ENCODE results near the gene DNAH3. TPM values are rescaled to one million over a fixed set of nuclear protein-coding genes. Genes with fewer than 3 reads are reported as not detected.

DNAH3 gene
- total RNA-seq, 4 donors from 2014 or later: 0.13 to 0.15 TPM; not detected in 2

DNA sequence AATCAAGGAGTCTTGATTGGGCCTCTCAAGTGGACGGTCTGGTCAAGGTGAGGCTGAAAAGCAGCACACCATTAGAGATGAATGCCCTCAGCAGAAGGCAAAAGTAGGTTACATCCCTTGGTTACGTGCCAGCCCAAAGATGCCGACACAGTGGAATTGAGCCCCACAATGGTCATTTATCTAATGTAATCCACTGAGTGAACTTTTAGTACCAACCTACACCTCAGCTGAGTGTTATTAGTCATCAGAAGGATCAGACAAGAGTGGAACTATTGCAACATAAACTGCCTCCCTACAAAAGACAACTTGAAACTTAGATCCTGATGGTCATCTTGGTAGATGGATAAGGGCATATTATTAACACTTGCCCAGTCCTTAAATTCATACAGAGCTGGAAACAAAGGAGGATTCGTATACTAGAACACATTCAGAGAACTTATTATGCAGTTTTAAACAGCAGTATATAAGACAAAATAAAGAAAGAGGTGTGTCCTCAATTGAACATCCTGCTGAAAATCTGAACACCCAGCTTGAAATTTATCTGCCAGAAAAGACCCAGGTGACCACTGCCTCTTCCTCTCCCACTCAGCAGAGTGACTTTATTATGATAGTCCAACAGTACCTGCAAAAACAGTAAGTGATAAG lies 253.3 kb downstream of the DNAH3 start:
- WGBS, 2 donors (ENCODE audit: low coverage in 1 of 2): 85 to 87% methylated on average over 2 to 4 of the region's 4 CpGs
- H3K9me3 ChIP-seq: no peaks in the 10 kb centered on the region
- peaks cover 2 to 58% (median 28%) of the 10 kb centered on the region in 3 donors for H3K4me1 ChIP-seq
- no peak for TF ChIP-seq EP300 (IDR thresholded peaks at IDR 0.05)
- peak; percentile 40 for TF ChIP-seq POLR2AphosphoS5 (IDR thresholded peaks at IDR 0.05)
- H3K27me3 ChIP-seq: no peaks in the 10 kb centered on the region
- no peak for ATAC-seq
- H3K4me3 ChIP-seq: no peak overlapping the region
- peaks cover 0 to 47% of the 10 kb centered on the region in 2 donors for H3K36me3 ChIP-seq
- peak overlapping the region in 3 of 4 donors; percentile 99 for H3K27ac ChIP-seq

DNA sequence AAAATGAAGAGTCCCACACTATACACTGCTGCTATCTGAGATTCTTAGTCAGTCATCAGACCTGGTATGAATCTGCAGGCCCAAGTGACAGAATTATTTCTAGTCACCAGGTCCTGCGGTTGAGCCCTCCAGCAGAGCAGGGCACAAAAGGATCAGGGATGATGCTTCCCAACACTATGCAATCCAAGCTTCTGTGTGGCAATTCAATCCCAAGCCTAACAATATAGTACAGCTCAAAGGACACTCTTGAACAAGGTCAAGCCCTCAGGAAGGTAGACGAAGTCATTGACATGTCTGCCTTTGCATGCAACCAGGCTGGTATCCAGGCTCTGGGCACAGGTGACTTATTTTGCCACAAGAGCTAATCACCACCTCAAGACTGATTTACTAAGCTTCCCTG lies 256.3 kb downstream of the DNAH3 start:
- peaks cover 2 to 64% (median 28%) of the 10 kb centered on the region in 3 donors for H3K4me1 ChIP-seq
- H3K27me3 ChIP-seq: no peaks in the 10 kb centered on the region
- no peaks in the 10 kb centered on the region for H3K9me3 ChIP-seq
- TF ChIP-seq POLR2AphosphoS5 (IDR thresholded peaks at IDR 0.05): no peak
- no peak for TF ChIP-seq POLR2A (IDR thresholded peaks at IDR 0.05)
- no peak for TF ChIP-seq EP300 (IDR thresholded peaks at IDR 0.05)
- TF ChIP-seq, protein P1, sequence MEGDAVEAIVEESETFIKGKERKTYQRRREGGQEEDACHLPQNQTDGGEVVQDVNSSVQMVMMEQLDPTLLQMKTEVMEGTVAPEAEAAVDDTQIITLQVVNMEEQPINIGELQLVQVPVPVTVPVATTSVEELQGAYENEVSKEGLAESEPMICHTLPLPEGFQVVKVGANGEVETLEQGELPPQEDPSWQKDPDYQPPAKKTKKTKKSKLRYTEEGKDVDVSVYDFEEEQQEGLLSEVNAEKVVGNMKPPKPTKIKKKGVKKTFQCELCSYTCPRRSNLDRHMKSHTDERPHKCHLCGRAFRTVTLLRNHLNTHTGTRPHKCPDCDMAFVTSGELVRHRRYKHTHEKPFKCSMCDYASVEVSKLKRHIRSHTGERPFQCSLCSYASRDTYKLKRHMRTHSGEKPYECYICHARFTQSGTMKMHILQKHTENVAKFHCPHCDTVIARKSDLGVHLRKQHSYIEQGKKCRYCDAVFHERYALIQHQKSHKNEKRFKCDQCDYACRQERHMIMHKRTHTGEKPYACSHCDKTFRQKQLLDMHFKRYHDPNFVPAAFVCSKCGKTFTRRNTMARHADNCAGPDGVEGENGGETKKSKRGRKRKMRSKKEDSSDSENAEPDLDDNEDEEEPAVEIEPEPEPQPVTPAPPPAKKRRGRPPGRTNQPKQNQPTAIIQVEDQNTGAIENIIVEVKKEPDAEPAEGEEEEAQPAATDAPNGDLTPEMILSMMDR (IDR thresholded peaks at IDR 0.05): no peak
- peaks cover 0 to 50% of the 10 kb centered on the region in 2 donors for H3K36me3 ChIP-seq
- WGBS, 2 donors (ENCODE audit: low coverage in 1 of 2): 93 to 100% methylated on average over 1 to 2 of the region's 2 CpGs
- H3K27ac ChIP-seq: no peak overlapping the region
- H3K4me3 ChIP-seq: no peak overlapping the region
- ATAC-seq: no peak

DNA sequence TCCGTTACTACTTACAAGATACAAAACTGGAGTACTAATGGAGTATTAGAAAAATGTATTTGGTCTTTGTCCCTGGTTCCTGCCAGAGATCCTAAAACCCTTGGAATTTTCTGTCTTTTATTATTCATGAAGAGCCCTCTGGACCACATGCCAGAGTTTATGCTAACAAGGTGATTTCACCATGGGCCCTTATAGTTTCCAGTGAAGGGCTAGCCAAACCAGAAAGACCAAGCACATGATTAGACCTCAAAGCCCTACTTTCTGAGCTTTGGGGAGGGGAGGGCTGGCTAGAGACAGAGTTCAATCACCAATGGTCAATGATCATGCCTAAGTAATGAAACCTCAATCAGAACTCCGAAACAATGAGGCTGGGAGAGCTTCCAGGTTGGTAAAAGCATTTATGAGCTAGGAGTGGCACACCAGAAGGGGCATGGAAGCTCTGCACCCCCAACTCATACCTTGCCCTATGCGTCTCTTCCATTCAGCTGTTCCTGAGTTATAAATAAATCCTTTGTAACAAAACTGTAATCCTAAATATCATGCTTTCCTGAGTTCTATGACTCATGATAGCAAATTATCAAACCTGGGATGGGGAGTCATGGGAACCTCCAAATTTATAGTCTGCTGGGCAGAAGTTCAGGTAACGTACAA lies 260.9 kb downstream of the DNAH3 start:
- ATAC-seq: no peak
- 82 to 85% methylated on average over 3 to 4 of the region's 4 CpGs for WGBS, 2 donors (ENCODE audit: low coverage in 1 of 2)
- Histone ChIP-seq H3K4me1 (peaks cover 0 to 39% (median 7%) of the 10 kb centered on the region in 3 donors), H3K9me3 (no peaks in the 10 kb centered on the region), H3K27ac (no peak overlapping the region), H3K27me3 (no peaks in the 10 kb centered on the region), H3K36me3 (peaks cover 0 to 27% of the 10 kb centered on the region in 2 donors), H3K4me3 (no peak overlapping the region)
- no peak for TF ChIP-seq POLR2A (IDR thresholded peaks at IDR 0.05)
- no peak for TF ChIP-seq POLR2AphosphoS5 (IDR thresholded peaks at IDR 0.05)
- no peak for TF ChIP-seq EP300 (IDR thresholded peaks at IDR 0.05)
- TF ChIP-seq, protein P1 (IDR thresholded peaks at IDR 0.05): no peak

DNA sequence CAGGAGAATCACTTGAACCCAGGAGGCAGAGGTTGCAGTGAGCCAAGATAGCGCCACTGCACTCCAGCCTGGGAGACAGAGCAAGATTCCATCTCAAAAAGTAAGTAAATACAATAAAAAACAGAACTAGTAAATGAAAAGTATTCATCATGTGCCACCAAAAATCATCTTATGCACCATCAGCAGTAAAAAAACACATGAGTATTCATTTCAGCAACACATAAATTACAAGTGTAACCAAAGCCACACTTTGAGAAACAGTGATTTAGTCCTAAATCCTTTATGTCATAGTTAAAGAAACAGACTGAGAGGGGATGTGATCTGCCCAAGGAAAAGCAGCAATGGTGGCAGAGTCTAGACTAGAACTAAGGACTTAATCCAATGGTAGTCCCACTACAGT lies 263.4 kb downstream of the DNAH3 start:
- Histone ChIP-seq H3K9me3 (no peaks in the 10 kb centered on the region), H3K4me1 (peaks cover 0 to 58% (median 11%) of the 10 kb centered on the region in 3 donors), H3K27me3 (no peaks in the 10 kb centered on the region), H3K27ac (no peak overlapping the region), H3K4me3 (no peak overlapping the region), H3K36me3 (peaks cover 0 to 2% of the 10 kb centered on the region in 2 donors)
- TF ChIP-seq, protein P1 (IDR thresholded peaks at IDR 0.05): no peak
- TF ChIP-seq POLR2A (IDR thresholded peaks at IDR 0.05) (no peak), POLR2AphosphoS5 (IDR thresholded peaks at IDR 0.05) (no peak), EP300 (IDR thresholded peaks at IDR 0.05) (no peak)
- ATAC-seq: no peak
- 100% methylated on average over 1 of the region's 1 CpG for WGBS, 2 donors (ENCODE audit: low coverage in 1 of 2)

DNA sequence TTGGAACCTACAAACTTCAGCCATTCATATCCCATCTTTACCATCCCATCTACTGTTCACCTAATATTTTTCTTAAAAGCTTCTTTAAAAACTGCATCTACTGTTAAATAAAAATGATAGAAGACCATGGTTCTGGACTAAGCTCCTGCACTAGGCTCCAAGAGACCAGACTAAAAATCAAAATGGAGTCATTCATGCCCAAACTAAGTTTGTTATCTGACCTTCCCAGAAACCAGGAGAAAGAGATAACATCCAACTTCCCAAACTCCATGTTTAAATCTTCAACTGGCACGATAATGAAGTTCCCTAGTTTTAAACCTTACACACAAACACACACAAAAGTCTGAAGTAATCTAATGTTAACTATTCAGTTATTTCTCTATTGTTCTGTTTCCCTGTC lies 264.3 kb downstream of the DNAH3 start:
- H3K36me3 ChIP-seq: no peaks in the 10 kb centered on the region
- H3K9me3 ChIP-seq: no peaks in the 10 kb centered on the region
- no peak overlapping the region for H3K4me3 ChIP-seq
- H3K4me1 ChIP-seq: peaks cover 0 to 66% (median 17%) of the 10 kb centered on the region in 3 donors
- TF ChIP-seq POLR2AphosphoS5 (IDR thresholded peaks at IDR 0.05) (no peak), POLR2A (IDR thresholded peaks at IDR 0.05) (no peak), EP300 (IDR thresholded peaks at IDR 0.05) (no peak)
- TF ChIP-seq, protein P1 (IDR thresholded peaks at IDR 0.05): no peak
- WGBS, 2 donors (ENCODE audit: low coverage in 1 of 2): 47 to 78% methylated on average over 1 of the region's 1 CpG
- no peak for ATAC-seq
- H3K27me3 ChIP-seq: no peaks in the 10 kb centered on the region
- H3K27ac ChIP-seq: no peak overlapping the region
